GM19397 (cell line): ENCODE data around the gene LRRC25.

Experiments
- ATAC-seq: cut with Tn5 transposase; IDR thresholded peaks from one replicate; pipeline ENCODE4 v1.9.1; 2021; ENCODE audit warnings: mild to moderate bottlenecking, moderate library complexity; ENCODE audit not compliant: unreplicated experiment

The LRRC25 gene

DNA sequence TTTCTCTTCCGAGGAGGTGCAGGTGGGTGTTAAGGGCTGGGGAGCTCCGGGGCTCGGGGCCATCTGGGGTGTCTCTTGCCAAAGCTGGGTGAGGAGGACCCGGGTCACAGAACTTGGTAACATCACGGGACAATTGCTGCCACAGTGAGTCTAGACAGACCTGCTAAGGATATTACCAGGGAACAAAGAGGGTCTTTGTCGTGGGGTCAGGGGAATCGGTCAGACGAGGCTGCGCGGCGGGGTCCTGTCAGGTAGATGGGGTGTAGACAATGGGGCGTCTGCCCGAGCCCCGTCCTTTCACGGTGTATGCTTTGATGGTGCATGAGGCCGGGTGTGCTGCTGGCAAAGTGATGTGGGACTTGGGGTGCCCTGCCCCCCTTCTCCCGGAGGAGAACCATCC lies 49.3 kb downstream of the LRRC25 start:
- ATAC-seq, result no peak

DNA sequence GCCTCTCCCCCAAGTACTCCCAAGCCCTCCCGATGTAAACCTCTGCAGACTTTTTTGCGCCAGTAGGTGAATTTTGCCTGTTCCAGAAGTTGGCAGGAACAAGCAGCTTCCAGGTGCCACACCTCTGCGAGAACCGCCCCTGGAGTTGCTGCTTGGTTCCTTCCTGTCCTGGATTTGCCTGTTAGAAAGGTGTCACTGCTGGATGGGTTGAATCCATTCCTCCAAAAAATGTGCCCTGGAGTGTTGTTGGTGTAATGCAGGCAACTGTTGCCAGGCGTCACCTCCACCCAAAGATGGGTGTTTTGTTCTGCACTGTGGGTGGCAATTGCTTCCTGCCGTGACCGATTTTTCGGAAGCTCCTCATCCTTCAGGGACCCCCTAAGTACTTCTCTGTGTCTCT lies 51.3 kb downstream of the LRRC25 start:
- ATAC-seq, result no peak

DNA sequence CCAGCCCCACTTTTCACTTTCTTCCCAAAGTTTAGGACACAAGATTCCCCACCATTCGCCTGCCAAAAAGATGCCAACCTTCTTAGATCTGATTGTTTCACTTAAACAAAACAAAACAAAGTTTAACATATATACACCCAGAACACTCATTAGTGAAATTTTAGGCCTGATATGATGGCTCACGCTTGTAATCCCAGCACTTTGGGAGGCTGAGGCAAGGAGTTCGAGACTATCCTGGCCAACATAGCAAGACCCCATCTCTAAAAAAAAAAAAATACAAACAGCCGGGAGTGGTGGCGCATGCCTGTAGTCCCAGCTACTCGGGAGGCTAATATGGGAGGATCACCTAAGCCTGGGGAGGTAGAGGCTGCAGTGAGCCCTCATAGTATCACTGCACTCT lies 52.1 kb downstream of the LRRC25 start:
- ATAC-seq, result no peak

DNA sequence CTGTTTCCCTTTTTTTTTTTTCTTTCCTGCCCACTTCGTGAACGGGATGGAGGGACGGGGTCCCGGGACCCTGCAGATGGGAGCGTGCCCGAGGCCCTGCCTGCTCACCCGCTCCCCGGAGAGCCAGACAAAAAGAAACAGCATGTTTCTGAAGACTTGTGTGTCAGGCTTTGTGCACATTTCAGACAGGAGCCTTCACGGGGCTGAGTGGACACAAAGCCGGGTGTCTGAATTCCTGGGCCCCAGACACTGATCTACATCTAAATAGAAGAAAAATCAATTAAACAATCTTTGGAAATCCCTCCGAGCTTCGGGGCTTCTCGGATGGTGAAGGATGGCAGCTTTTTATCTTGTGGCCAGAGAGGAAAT lies 52.9 kb downstream of the LRRC25 start:
- ATAC-seq, result no peak

DNA sequence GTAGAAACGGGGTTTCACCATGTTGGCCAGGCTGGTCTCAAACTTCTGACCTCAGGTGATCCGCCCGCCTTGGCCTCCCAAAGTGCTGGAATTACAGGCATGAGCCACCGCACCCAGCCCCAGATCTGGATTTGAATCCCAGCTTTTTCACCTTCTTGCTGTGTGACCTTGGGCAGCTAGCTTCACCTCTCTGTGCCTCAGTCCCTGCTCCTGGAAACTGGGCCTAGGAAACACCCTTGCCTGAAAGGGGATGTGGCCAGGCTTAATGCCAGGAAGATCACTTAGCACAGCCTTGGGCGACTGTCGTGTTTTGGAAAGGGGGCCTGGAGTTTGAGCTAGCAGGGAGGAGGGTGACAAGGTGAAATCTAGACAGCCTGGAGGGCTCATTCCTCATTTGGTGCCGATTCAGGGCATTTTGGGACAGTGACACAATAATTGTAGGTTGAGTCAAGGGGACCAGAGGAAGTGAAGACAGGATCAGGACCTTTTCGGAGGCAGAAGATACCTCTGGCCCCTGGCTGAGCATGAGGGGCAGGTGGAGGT lies 55.3 kb downstream of the LRRC25 start:
- ATAC-seq, result no peak
